ENCODE results near the gene PEPD. TPM values are rescaled to one million over a fixed set of nuclear protein-coding genes. Genes with fewer than 3 reads are reported as not detected.

Gene PEPD
- total and polyA plus RNA-seq, 2 of the 4 experiments (the other 2 are of a cell fraction), result 36.7 to 88.4 TPM

GRCh38 chr19:33558151-33558550, 36.6 kb upstream of the PEPD start:
- intact Hi-C loops (cut with micrococcal nuclease), result no loop called here
- WGBS, 2 experiments (ENCODE audit: extremely low coverage in 2 of 2, insufficient read length in 1 of 2), result no CpG with 5 or more reads among the region's 8 CpGs
- H3K9me3 ChIP-seq (ENCODE audit: control insufficient read depth, insufficient read depth, low read length), result no peaks in the 10 kb centered on the region

More at GRCh38 chr19:33558151-33558550, 36.6 kb upstream of the PEPD start:
- no peaks in the 10 kb centered on the region for H4K20me1 ChIP-seq (ENCODE audit: insufficient read depth, low read length)
- no peak overlapping the region for H2AK9ac ChIP-seq (replicated peaks; ENCODE audit: low read depth, low read length, poor library complexity)
- H2AFZ ChIP-seq (replicated peaks; ENCODE audit: low read length, poor library complexity), result no peak overlapping the region
- H3K9me1 ChIP-seq (ENCODE audit: insufficient read depth, low read length), result no peaks in the 10 kb centered on the region
- no peak for TF ChIP-seq RFX5 (IDR thresholded peaks at IDR 0.05; ENCODE audit: low read depth, low read length)
- TF ChIP-seq CTCF (conservative IDR thresholded peaks at IDR 0.05; ENCODE audit: low read depth, low read length), result no peak
- TF ChIP-seq RAD21 (IDR thresholded peaks at IDR 0.05; ENCODE audit: low read length), result no peak
- no peak for TF ChIP-seq CEBPB (IDR thresholded peaks at IDR 0.05; ENCODE audit: low read depth, low read length)
- no peak for TF ChIP-seq MAZ (IDR thresholded peaks at IDR 0.05; ENCODE audit: borderline replicate concordance, low read depth, low read length)
- TF ChIP-seq MXI1 (IDR thresholded peaks at IDR 0.05; ENCODE audit: borderline replicate concordance, low read depth, low read length), result no peak
- TF ChIP-seq ELK1 (IDR thresholded peaks at IDR 0.05; ENCODE audit: borderline replicate concordance, low read depth, low read length), result no peak
- TF ChIP-seq MAFK (IDR thresholded peaks at IDR 0.05; ENCODE audit: low read depth, low read length), result no peak
- no peak for TF ChIP-seq CHD1 (IDR thresholded peaks at IDR 0.05; ENCODE audit: low read depth, low read length)
- TF ChIP-seq FOS (IDR thresholded peaks at IDR 0.05; ENCODE audit: low read depth, low read length), result no peak
- no peak for TF ChIP-seq RCOR1 (IDR thresholded peaks at IDR 0.05; ENCODE audit: insufficient replicate concordance, low read length)
- no peak for TF ChIP-seq USF2 (IDR thresholded peaks at IDR 0.05; ENCODE audit: low read depth, low read length)
- TF ChIP-seq POLR2A (IDR thresholded peaks at IDR 0.05; ENCODE audit: low read depth, low read length), result no peak
- no peak for TF ChIP-seq NFE2L2 (IDR thresholded peaks at IDR 0.05; ENCODE audit: low read depth, low read length)
- no peak for TF ChIP-seq SMC3 (IDR thresholded peaks at IDR 0.05; ENCODE audit: low read depth, low read length)
- TF ChIP-seq BHLHE40 (IDR thresholded peaks at IDR 0.05; ENCODE audit: low read depth, low read length), result no peak
- dilution Hi-C loops (cut with HindIII; ENCODE audit: low sequenced_read_pairs, unreplicated experiment) (no loop called here), in situ Hi-C loops (cut with MboI; ENCODE audit: low sequenced_read_pairs) (no loop called here)
- H3K4ac ChIP-seq (ENCODE audit: low read depth, low read length), result no peak overlapping the region
- ChIA-PET POLR2A (ENCODE audit: unreplicated experiment) (no interaction called here), CTCF (no interaction called here)
- H3K4me1 ChIP-seq (ENCODE audit: control insufficient read depth, insufficient read depth, low read length), result no peaks in the 10 kb centered on the region
- DNase-seq (no peak), ATAC-seq (ENCODE audit: low read depth) (no peak)
- H3K27me3 ChIP-seq (ENCODE audit: control insufficient read depth, insufficient read depth, low read length), result no peaks in the 10 kb centered on the region
- no peak overlapping the region for H2BK15ac ChIP-seq (ENCODE audit: low read depth, low read length)
- H2BK5ac ChIP-seq (ENCODE audit: low read depth, low read length, poor library complexity, severe bottlenecking), result no peak overlapping the region
- no peak overlapping the region for H3K4me3 ChIP-seq (ENCODE audit: insufficient read depth, low read depth, low read length)
- no peak overlapping the region for H3K14ac ChIP-seq (replicated peaks; ENCODE audit: low read depth, low read length)
- H4K91ac ChIP-seq (ENCODE audit: insufficient read depth, low read depth, low read length), result no peak overlapping the region
- no peak overlapping the region for H4K8ac ChIP-seq (ENCODE audit: low read depth in 2 of 2, low read length in 2 of 2)
- no peak overlapping the region for H3K56ac ChIP-seq (ENCODE audit: extremely low read depth, insufficient read depth, low read length)
- H2AK5ac ChIP-seq (ENCODE audit: low read depth, low read length), result no peak overlapping the region
- no peak overlapping the region for H3K9ac ChIP-seq (ENCODE audit: low read depth, low read length)
- no peak overlapping the region for H2BK120ac ChIP-seq (ENCODE audit: low read depth, low read length)
- H3K4me2 ChIP-seq (ENCODE audit: low read depth, low read length), result no peak overlapping the region
- H4K5ac ChIP-seq (ENCODE audit: low read depth, low read length), result no peak overlapping the region
- no TSS peak for BruUV-seq (replicated peaks)
- H2BK20ac ChIP-seq (ENCODE audit: low read depth, low read length), result no peak overlapping the region
- no peak overlapping the region for H3K27ac ChIP-seq (ENCODE audit: insufficient read depth, low read length)
- H3K18ac ChIP-seq (ENCODE audit: low read depth, low read length), result no peak overlapping the region
- no peaks in the 10 kb centered on the region for H3K36me3 ChIP-seq (ENCODE audit: control insufficient read depth, insufficient read depth, low read length)
- H3K23ac ChIP-seq (ENCODE audit: low read depth, low read length), result no peak overlapping the region
- no peaks in the 10 kb centered on the region for H3K79me1 ChIP-seq (ENCODE audit: low read depth in 1 of 2, low read length in 2 of 2)
